Measurements from ENCODE around the gene SUCO.

SUCO gene

DNA sequence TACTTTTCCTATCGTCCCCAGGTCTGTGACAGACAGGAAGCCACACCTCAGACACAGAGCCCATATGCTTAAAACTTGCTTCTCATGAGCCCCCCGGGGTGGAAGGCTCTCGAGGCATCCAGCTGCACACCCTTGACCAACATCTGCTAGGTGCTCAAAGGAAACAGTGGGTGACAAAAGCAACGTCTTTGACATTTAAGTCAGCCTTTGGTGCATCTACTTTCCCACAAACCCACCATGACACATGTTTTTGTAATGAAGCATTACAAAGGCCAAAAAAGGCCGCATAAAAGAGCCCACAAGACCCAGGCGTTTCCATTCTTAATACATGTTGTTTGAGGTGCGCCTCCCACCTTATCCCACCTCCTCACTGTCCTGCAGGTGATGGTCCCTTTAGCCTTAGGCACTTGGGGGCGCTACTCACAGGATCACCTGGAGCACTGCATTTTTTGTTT, 114.2 kb downstream of the SUCO start:
- Histone ChIP-seq H3K36me3 (ENCODE audit: control insufficient read depth, insufficient read depth, low read length) (no peaks in the 10 kb centered on the region), H3K27me3 (ENCODE audit: control insufficient read depth, insufficient read depth, low read length) (no peaks in the 10 kb centered on the region), H3K9me3 (ENCODE audit: control insufficient read depth, insufficient read depth, low read depth, low read length) (no peaks in the 10 kb centered on the region), H3K9ac (ENCODE audit: low read length) (no peak overlapping the region), H3K4me3 (ENCODE audit: low read depth, low read length) (no peak overlapping the region), H3K4me1 (ENCODE audit: control insufficient read depth, insufficient read depth, low read length) (no peaks in the 10 kb centered on the region), H3K27ac (ENCODE audit: low read depth, low read length) (no peak overlapping the region)

DNA sequence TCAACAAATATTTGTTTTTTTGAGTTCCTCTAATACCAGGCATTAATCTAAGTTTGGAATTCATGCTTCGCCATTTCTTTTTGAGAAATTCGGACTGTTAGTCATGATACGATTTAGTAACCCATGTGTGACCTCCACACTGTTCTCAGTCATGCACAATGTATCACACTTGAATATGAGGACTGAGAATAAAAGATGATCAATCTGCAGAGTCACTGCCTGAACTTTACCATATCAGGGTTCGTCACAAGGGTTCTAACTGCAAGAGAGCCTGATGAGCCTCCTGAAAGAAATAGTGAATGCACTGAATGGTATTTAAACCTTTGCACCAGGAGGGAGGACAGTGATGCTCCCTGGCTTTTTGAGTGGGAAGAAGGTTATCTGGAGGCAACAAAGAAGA, 115.0 kb downstream of the SUCO start:
- H3K36me3 ChIP-seq (ENCODE audit: control insufficient read depth, insufficient read depth, low read length), result no peaks in the 10 kb centered on the region
- H3K4me1 ChIP-seq (ENCODE audit: control insufficient read depth, insufficient read depth, low read length), result no peaks in the 10 kb centered on the region
- H3K27me3 ChIP-seq (ENCODE audit: control insufficient read depth, insufficient read depth, low read length), result no peaks in the 10 kb centered on the region
- no peak overlapping the region for H3K27ac ChIP-seq (ENCODE audit: low read depth, low read length)
- H3K4me3 ChIP-seq (ENCODE audit: low read depth, low read length), result no peak overlapping the region
- no peak overlapping the region for H3K9ac ChIP-seq (ENCODE audit: low read length)
- H3K9me3 ChIP-seq (ENCODE audit: control insufficient read depth, insufficient read depth, low read depth, low read length), result no peaks in the 10 kb centered on the region

DNA sequence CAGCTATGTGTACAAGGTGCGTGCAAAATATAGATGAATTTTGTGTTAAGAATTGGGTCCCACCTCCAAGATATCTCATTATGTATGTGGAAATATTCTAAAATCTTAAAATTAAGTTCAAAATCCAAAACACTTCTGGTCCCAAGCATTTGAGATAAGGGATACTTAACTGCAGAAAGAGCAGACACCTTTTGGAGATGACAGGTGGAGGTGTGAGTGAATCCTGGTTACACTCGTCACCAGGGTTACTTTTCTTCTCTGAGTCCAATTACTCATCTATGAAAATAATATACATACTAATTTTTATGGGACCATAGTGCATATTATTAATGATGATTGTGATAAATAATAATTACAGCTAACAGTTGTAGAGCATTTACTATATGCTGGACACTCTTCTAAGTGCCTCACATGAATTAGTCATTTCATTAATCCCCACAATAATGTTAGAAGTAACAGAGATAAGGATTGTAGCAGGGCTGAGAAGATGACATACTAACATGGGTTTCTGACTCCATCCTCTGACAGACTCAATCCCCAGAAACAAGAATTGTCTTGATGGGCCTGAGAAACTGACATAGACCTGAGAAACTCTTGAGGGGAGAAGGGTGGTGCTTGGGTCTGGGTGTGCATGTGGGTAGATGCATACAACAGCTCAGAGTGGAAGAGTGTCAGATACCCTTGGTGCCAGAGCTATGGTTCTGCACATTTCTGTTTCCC, 117.7 kb downstream of the SUCO start:
- Histone ChIP-seq H3K9me3 (ENCODE audit: control insufficient read depth, insufficient read depth, low read depth, low read length) (no peaks in the 10 kb centered on the region), H3K27ac (ENCODE audit: low read depth, low read length) (no peak overlapping the region), H3K4me3 (ENCODE audit: low read depth, low read length) (no peak overlapping the region)

DNA sequence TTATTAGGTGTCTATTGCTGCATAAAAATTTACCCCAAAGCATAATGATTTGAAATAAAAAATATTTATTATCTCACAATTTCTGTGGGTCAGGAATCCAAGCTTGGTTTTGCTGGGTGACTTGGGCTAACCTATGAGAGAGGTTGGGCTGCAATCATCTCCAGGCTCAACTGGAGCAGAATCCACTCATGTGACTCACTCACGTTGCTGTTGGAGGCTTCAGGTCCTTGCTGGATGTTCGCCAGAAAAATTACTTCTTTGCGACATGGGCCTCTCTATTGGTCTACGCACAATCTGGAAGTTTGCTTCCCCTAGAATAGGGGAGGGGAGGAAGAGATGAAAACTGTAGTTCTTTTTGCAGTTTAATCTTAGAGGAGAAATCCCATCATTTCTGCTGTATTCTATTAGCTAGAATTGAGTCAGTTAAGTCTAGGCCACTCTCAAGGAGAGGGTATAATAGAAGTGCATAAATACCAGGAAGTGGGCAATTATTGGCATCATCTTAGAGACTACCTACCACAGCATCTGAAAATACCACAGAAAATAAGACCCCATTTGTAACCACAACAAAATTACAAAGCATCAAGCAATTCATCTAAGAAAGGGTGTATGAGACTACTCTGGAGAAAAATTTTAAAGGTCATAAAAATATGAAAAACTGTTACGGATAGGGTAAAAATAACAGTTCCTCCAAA, 120.2 kb downstream of the SUCO start:
- H3K9me3 ChIP-seq (ENCODE audit: control insufficient read depth, insufficient read depth, low read depth, low read length), result no peaks in the 10 kb centered on the region
- no peak overlapping the region for H3K4me3 ChIP-seq (ENCODE audit: low read depth, low read length)
- no peak overlapping the region for H3K9ac ChIP-seq (ENCODE audit: low read length)
- no peaks in the 10 kb centered on the region for H3K27me3 ChIP-seq (ENCODE audit: control insufficient read depth, insufficient read depth, low read length)
- no peaks in the 10 kb centered on the region for H3K36me3 ChIP-seq (ENCODE audit: control insufficient read depth, insufficient read depth, low read length)
- H3K27ac ChIP-seq (ENCODE audit: low read depth, low read length), result no peak overlapping the region
- no peaks in the 10 kb centered on the region for H3K4me1 ChIP-seq (ENCODE audit: control insufficient read depth, insufficient read depth, low read length)

More for the DNA sequence above, 117.7 kb downstream of the SUCO start:
- no peaks in the 10 kb centered on the region for H3K27me3 ChIP-seq (ENCODE audit: control insufficient read depth, insufficient read depth, low read length)
- H3K36me3 ChIP-seq (ENCODE audit: control insufficient read depth, insufficient read depth, low read length), result no peaks in the 10 kb centered on the region
- no peaks in the 10 kb centered on the region for H3K4me1 ChIP-seq (ENCODE audit: control insufficient read depth, insufficient read depth, low read length)
- no peak overlapping the region for H3K9ac ChIP-seq (ENCODE audit: low read length)

DNA sequence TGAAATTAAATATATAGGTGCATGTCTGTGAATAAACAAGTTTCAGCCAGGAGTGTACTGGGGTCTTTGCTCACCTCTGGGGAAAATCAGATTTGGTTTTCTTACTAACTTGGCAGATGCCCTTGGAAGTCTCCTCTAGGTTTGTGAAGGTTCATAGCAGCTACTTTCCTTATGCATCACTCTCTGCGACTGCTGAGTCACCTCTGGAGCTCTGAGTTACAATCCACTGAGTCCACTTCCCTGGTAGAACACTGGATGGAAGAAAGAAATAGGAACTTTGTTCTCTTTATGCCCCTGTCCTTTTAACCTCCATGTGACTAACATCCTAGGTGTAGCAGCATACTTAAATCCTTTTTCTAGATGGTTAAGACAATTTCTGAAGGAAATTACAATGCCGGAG, 121.6 kb downstream of the SUCO start:
- H3K9ac ChIP-seq (ENCODE audit: low read length), result no peak overlapping the region
- H3K9me3 ChIP-seq (ENCODE audit: control insufficient read depth, insufficient read depth, low read depth, low read length), result no peaks in the 10 kb centered on the region
- no peaks in the 10 kb centered on the region for H3K4me1 ChIP-seq (ENCODE audit: control insufficient read depth, insufficient read depth, low read length)
- no peak overlapping the region for H3K4me3 ChIP-seq (ENCODE audit: low read depth, low read length)
- no peaks in the 10 kb centered on the region for H3K27me3 ChIP-seq (ENCODE audit: control insufficient read depth, insufficient read depth, low read length)
- H3K27ac ChIP-seq (ENCODE audit: low read depth, low read length), result no peak overlapping the region
- no peaks in the 10 kb centered on the region for H3K36me3 ChIP-seq (ENCODE audit: control insufficient read depth, insufficient read depth, low read length)

DNA sequence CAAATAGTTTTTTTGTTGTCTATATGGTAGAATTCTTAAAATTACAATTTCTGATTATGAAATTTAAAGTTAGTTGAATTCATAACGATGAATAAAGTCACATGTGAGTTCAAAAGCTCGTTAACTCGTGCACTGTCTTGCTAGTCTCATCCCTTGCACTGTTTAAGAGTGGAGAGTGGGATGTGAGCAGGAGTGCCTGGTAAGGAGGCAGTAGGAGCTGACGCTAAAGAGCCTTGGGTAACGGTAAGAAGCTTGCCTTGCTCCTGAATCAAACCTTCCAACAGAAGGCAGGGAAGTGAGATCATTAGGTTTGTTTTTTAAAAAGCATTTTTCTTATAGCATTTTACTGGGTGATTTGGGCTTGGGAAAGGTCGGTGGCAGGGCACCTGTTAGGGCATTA, 123.6 kb downstream of the SUCO start:
- Histone ChIP-seq H3K36me3 (ENCODE audit: control insufficient read depth, insufficient read depth, low read length) (no peaks in the 10 kb centered on the region), H3K4me1 (ENCODE audit: control insufficient read depth, insufficient read depth, low read length) (no peaks in the 10 kb centered on the region), H3K27me3 (ENCODE audit: control insufficient read depth, insufficient read depth, low read length) (no peaks in the 10 kb centered on the region), H3K4me3 (ENCODE audit: low read depth, low read length) (no peak overlapping the region), H3K9ac (ENCODE audit: low read length) (no peak overlapping the region), H3K27ac (ENCODE audit: low read depth, low read length) (no peak overlapping the region), H3K9me3 (ENCODE audit: control insufficient read depth, insufficient read depth, low read depth, low read length) (no peaks in the 10 kb centered on the region)

DNA sequence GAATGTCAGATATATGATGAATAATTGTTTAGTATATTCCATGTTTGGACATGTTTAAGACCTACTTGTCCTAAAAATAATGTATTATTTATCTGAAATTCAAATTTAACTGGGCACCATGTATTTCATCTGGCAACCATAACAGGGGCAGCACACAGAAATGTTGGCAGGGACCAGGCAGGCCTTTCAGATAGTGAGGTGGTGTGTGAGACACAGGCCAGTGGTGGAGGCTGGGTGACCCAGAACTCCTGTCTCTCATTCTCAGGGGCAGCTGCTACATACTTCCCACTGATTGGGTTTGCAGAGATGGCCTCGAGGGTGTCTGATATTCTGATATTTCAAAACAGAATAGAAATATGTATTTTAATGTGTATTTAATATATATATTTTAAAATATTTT, 124.6 kb downstream of the SUCO start:
- H3K36me3 ChIP-seq (ENCODE audit: control insufficient read depth, insufficient read depth, low read length), result no peaks in the 10 kb centered on the region
- no peaks in the 10 kb centered on the region for H3K9me3 ChIP-seq (ENCODE audit: control insufficient read depth, insufficient read depth, low read depth, low read length)
- no peaks in the 10 kb centered on the region for H3K4me1 ChIP-seq (ENCODE audit: control insufficient read depth, insufficient read depth, low read length)
- H3K9ac ChIP-seq (ENCODE audit: low read length), result no peak overlapping the region
- no peak overlapping the region for H3K4me3 ChIP-seq (ENCODE audit: low read depth, low read length)
- H3K27ac ChIP-seq (ENCODE audit: low read depth, low read length), result no peak overlapping the region
- H3K27me3 ChIP-seq (ENCODE audit: control insufficient read depth, insufficient read depth, low read length), result no peaks in the 10 kb centered on the region

DNA sequence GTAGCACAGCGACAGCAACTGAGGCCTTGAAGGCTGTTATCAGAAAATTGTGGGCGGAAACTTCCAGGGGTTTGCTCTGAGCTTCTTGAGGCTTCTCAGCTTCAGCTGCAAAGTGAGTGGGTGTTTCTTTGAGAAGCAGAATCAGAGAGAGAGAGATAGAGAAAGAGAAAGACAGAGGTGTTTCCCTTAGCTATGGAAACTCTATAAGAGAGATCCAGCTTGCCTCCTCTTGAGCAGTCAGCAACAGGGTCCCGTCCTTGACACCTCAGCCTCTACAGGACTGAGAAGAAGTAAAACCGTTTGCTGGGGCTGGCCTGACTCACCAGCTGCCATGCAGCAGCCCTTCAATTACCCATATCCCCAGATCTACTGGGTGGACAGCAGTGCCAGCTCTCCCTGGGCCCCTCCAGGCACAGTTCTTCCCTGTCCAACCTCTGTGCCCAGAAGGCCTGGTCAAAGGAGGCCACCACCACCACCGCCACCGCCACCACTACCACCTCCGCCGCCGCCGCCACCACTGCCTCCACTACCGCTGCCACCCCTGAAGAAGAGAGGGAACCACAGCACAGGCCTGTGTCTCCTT, 126.0 kb downstream of the SUCO start, which contains the start of gene FASLG:
Gene FASLG (plus strand): TSS at position 233 of the 583 bp plus-strand sequence. CDS start 99 bp downstream, at position 332.
- Histone ChIP-seq H3K4me1 (ENCODE audit: control insufficient read depth, insufficient read depth, low read length) (no peaks in the 10 kb centered on the region), H3K9ac (ENCODE audit: low read length) (no peak within 1 kb of the TSS)

DNA sequence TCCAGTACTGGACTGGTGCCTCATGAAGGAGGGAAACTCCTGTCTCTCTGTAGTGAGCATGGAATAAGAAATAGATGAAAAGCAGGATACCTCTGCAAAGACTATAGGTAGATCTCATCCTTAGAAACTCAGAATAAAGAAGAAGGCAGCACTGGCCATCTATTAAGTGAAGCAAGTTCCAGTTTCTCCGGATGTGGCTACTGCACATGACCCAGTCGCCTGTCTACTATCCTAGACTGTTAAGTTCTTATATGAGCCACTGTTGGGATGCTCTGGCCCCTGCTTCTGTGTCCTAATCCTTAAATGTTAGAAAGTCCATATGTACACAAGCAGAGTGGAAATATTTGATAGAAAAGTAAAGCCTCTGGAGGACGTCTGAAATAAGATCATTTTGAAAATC, 128.2 kb downstream of the SUCO start:
- Histone ChIP-seq H3K27me3 (ENCODE audit: control insufficient read depth, insufficient read depth, low read length) (no peaks in the 10 kb centered on the region), H3K9me3 (ENCODE audit: control insufficient read depth, insufficient read depth, low read depth, low read length) (no peaks in the 10 kb centered on the region), H3K36me3 (ENCODE audit: control insufficient read depth, insufficient read depth, low read length) (no peaks in the 10 kb centered on the region), H3K4me1 (ENCODE audit: control insufficient read depth, insufficient read depth, low read length) (no peaks in the 10 kb centered on the region), H3K4me3 (ENCODE audit: low read depth, low read length) (no peak overlapping the region), H3K27ac (ENCODE audit: low read depth, low read length) (no peak overlapping the region), H3K9ac (ENCODE audit: low read length) (no peak overlapping the region)

More for the DNA sequence above, 126.0 kb downstream of the SUCO start, which contains the start of gene FASLG:
- Histone ChIP-seq H3K9me3 (ENCODE audit: control insufficient read depth, insufficient read depth, low read depth, low read length) (no peaks in the 10 kb centered on the region), H3K27ac (ENCODE audit: low read depth, low read length) (no peak within 1 kb of the TSS), H3K36me3 (ENCODE audit: control insufficient read depth, insufficient read depth, low read length) (no peaks in the 10 kb centered on the region), H3K27me3 (ENCODE audit: control insufficient read depth, insufficient read depth, low read length) (no peaks in the 10 kb centered on the region), H3K4me3 (ENCODE audit: low read depth, low read length) (no peak within 1 kb of the TSS)

All from HUES6 (cell line).